Skeletal muscle satellite cell (primary cell): ENCODE results near the gene LIN52.

Experiments
- H3K27me3 ChIP-seq: 2 replicates; pipeline ENCODE4 v1.7.0; 2013; ENCODE audit warnings: low read length; ENCODE audit not compliant: control insufficient read depth, insufficient read depth
- H3K36me3 ChIP-seq: 2 replicates; pipeline ENCODE4 v1.7.0; 2013; ENCODE audit warnings: mild to moderate bottlenecking, control low read depth, low read length; ENCODE audit not compliant: insufficient read depth
- H3K4me1 ChIP-seq: 2 replicates; pipeline ENCODE4 v1.7.0; 2013; ENCODE audit warnings: low read length; ENCODE audit not compliant: control insufficient read depth, insufficient read depth
- H3K4me2 ChIP-seq: 2 replicates; pipeline ENCODE4 v1.7.0; 2013; ENCODE audit warnings: mild to moderate bottlenecking, low read length
- H3K4me3 ChIP-seq: 2 replicates; pipeline ENCODE4 v1.7.0; 2013; ENCODE audit warnings: low read length
- H3K9ac ChIP-seq: 2 replicates; pipeline ENCODE4 v1.7.0; 2013; ENCODE audit warnings: mild to moderate bottlenecking, low read depth, low read length, moderate library complexity
- H3K9me3 ChIP-seq: replicated peaks from 2 replicates; pipeline ENCODE4 v1.7.0; 2013; ENCODE audit warnings: mild to moderate bottlenecking, control low read depth, low read length

Gene LIN52

GRCh38 chr14:74155287-74155686 is 70.5 kb downstream of the LIN52 start:
- Histone ChIP-seq H3K4me3 (no peak overlapping the region), H3K27me3 (no peaks in the 10 kb centered on the region), H3K4me1 (no peaks in the 10 kb centered on the region), H3K36me3 (no peaks in the 10 kb centered on the region), H3K4me2 (no peak overlapping the region), H3K9ac (no peak overlapping the region), H3K9me3 (no peaks in the 10 kb centered on the region)

GRCh38 chr14:74155749-74156148 is 71.0 kb downstream of the LIN52 start:
- no peaks in the 10 kb centered on the region for H3K27me3 ChIP-seq
- H3K4me1 ChIP-seq: no peaks in the 10 kb centered on the region
- H3K9me3 ChIP-seq: no peaks in the 10 kb centered on the region
- H3K36me3 ChIP-seq: no peaks in the 10 kb centered on the region
- H3K4me3 ChIP-seq: no peak overlapping the region
- H3K9ac ChIP-seq: no peak overlapping the region
- no peak overlapping the region for H3K4me2 ChIP-seq

GRCh38 chr14:74160763-74161162 is 76.0 kb downstream of the LIN52 start:
- no peaks in the 10 kb centered on the region for H3K36me3 ChIP-seq
- no peak overlapping the region for H3K9ac ChIP-seq
- H3K27me3 ChIP-seq: no peaks in the 10 kb centered on the region
- H3K9me3 ChIP-seq: no peaks in the 10 kb centered on the region
- H3K4me1 ChIP-seq: no peaks in the 10 kb centered on the region
- no peak overlapping the region for H3K4me3 ChIP-seq
- H3K4me2 ChIP-seq: no peak overlapping the region

- Histone ChIP-seq H3K4me1 (no peaks in the 10 kb centered on the region), H3K4me3 (no peak overlapping the region), H3K27me3 (no peaks in the 10 kb centered on the region), H3K9ac (no peak overlapping the region), H3K9me3 (no peaks in the 10 kb centered on the region), H3K4me2 (no peak overlapping the region), H3K36me3 (no peaks in the 10 kb centered on the region)
Measured at GRCh38 chr14:74161526-74162158, 76.9 kb downstream of the LIN52 start.

GRCh38 chr14:74169906-74170305 is 85.2 kb downstream of the LIN52 start:
- no peak overlapping the region for H3K4me2 ChIP-seq
- no peaks in the 10 kb centered on the region for H3K9me3 ChIP-seq
- H3K27me3 ChIP-seq: no peaks in the 10 kb centered on the region
- no peaks in the 10 kb centered on the region for H3K4me1 ChIP-seq
- no peaks in the 10 kb centered on the region for H3K36me3 ChIP-seq
- H3K4me3 ChIP-seq: no peak overlapping the region
- H3K9ac ChIP-seq: no peak overlapping the region

GRCh38 chr14:74176400-74176793 is 91.6 kb downstream of the LIN52 start:
- H3K36me3 ChIP-seq: no peaks in the 10 kb centered on the region
- H3K9ac ChIP-seq: no peak overlapping the region
- no peaks in the 10 kb centered on the region for H3K27me3 ChIP-seq
- no peak overlapping the region for H3K4me2 ChIP-seq
- H3K4me1 ChIP-seq: no peaks in the 10 kb centered on the region
- H3K9me3 ChIP-seq: no peaks in the 10 kb centered on the region
- no peak overlapping the region for H3K4me3 ChIP-seq

- Histone ChIP-seq H3K9me3 (no peaks in the 10 kb centered on the region), H3K4me1 (no peaks in the 10 kb centered on the region), H3K36me3 (no peaks in the 10 kb centered on the region), H3K4me3 (no peak overlapping the region), H3K27me3 (no peaks in the 10 kb centered on the region), H3K9ac (no peak overlapping the region), H3K4me2 (no peak overlapping the region)
Measured at GRCh38 chr14:74179856-74180255, 95.1 kb downstream of the LIN52 start.

GRCh38 chr14:74190927-74191575 is 106.3 kb downstream of the LIN52 start:
- no peaks in the 10 kb centered on the region for H3K36me3 ChIP-seq
- H3K4me2 ChIP-seq: no peak overlapping the region

GRCh38 chr14:74194506-74195274 is 109.9 kb downstream of the LIN52 start:
- H3K4me1 ChIP-seq: no peaks in the 10 kb centered on the region
- H3K36me3 ChIP-seq: no peaks in the 10 kb centered on the region
- no peak overlapping the region for H3K9ac ChIP-seq
- H3K4me3 ChIP-seq: no peak overlapping the region
- no peaks in the 10 kb centered on the region for H3K27me3 ChIP-seq
- no peaks in the 10 kb centered on the region for H3K9me3 ChIP-seq
- no peak overlapping the region for H3K4me2 ChIP-seq

More at GRCh38 chr14:74190927-74191575, 106.3 kb downstream of the LIN52 start:
- Histone ChIP-seq H3K4me3 (no peak overlapping the region), H3K27me3 (no peaks in the 10 kb centered on the region), H3K9ac (no peak overlapping the region), H3K9me3 (no peaks in the 10 kb centered on the region), H3K4me1 (no peaks in the 10 kb centered on the region)

- no peak overlapping the region for H3K4me3 ChIP-seq
- H3K9me3 ChIP-seq: no peaks in the 10 kb centered on the region
- no peaks in the 10 kb centered on the region for H3K36me3 ChIP-seq
- no peak overlapping the region for H3K4me2 ChIP-seq
- H3K9ac ChIP-seq: no peak overlapping the region
- H3K27me3 ChIP-seq: no peaks in the 10 kb centered on the region
- H3K4me1 ChIP-seq: no peaks in the 10 kb centered on the region
Measured at GRCh38 chr14:74195623-74196022, 110.9 kb downstream of the LIN52 start.

- Histone ChIP-seq H3K4me3 (no peak overlapping the region), H3K9me3 (no peaks in the 10 kb centered on the region), H3K36me3 (no peaks in the 10 kb centered on the region), H3K4me2 (no peak overlapping the region), H3K4me1 (no peaks in the 10 kb centered on the region), H3K9ac (no peak overlapping the region), H3K27me3 (no peaks in the 10 kb centered on the region)
Measured at GRCh38 chr14:74198441-74199234, 113.9 kb downstream of the LIN52 start.
